Body of pancreas (tissue), 4 donors: Measurements from ENCODE around the gene RBMS3. TPM values are rescaled to one million over a fixed set of nuclear protein-coding genes. Genes with fewer than 3 reads are reported as not detected.

Experiments
- ATAC-seq: fragments of 150-250 bp; one replicate; pipeline ENCODE4 v1.9.1; 2016
- DNase-seq, 4 donors: peaks; one replicate each; pipeline ENCODE4 v3.0.0-alpha.2; 2019
- H3K27ac ChIP-seq, 4 donors: fragments of 200-600 bp; sonication (generic); 1 replicate in 3 of 4; 2 replicates in 1 of 4; pipeline versions ENCODE4 v1.5.1 to v1.6.1; 2016 to 2019; ENCODE audit warnings: mild to moderate bottlenecking in 1 of 4, mixed read lengths in 1 of 4, moderate library complexity in 1 of 4
- H3K27me3 ChIP-seq, 2 donors: fragments of 200-600 bp; sonication (generic); one replicate each; pipeline ENCODE4 v1.6.0; 2016; ENCODE audit warnings: mild to moderate bottlenecking in 1 of 2
- H3K36me3 ChIP-seq, 2 donors: fragments of 200-600 bp; sonication (generic); replicated peaks in 1 of 2; 2 replicates each; pipeline ENCODE4 v1.5.1; 2016; ENCODE audit warnings: low read depth in 2 of 2; ENCODE audit not compliant: insufficient read depth in 1 of 2
- H3K4me1 ChIP-seq: fragments of 200-600 bp; sonication (generic); one replicate; pipeline ENCODE4 v1.6.0; 2016
- H3K4me3 ChIP-seq, 2 donors: fragments of 200-600 bp; sonication (generic); 1 replicate in 1 of 2; 2 replicates in 1 of 2; pipeline ENCODE4 v1.5.1; 2016 to 2019
- H3K9me3 ChIP-seq, 3 donors: fragments of 200-600 bp; sonication (generic); 1 replicate in 2 of 3; 2 replicates in 1 of 3; pipeline ENCODE4 v1.5.1; 2016
- CTCF ChIP-seq, 7 experiments: fragments of 450-650 bp in 4 of 7; fragments of 200-600 bp in 3 of 7; sonication (generic) in 3 of 7; IDR thresholded peaks; one replicate each; pipeline ENCODE4 v1.5.1; 2016 to 2019; ENCODE audit warnings: antibody characterized with exemption in 7 of 7
- POLR2A ChIP-seq, 3 donors: fragments of 450-650 bp; IDR thresholded peaks; one replicate each; pipeline ENCODE4 v1.6.1; 2016; ENCODE audit warnings: antibody characterized with exemption in 3 of 3, mild to moderate bottlenecking in 2 of 3
- WGBS, 2 donors: methylation state at CpG; one replicate each; pipeline ENCODE4 v1.1.5; 2017; 5-methylcytosine and 5-hydroxymethylcytosine counted together
- intact Hi-C: fragments of 100-400 bp; cut with DNase I; formaldehyde crosslinking; loops from one replicate; pipeline ENCODE4 v1.15.1; 2023
- total RNA-seq, 2 donors: library from RNA; depleted of rRNA; stranded (reverse); fragments of >200 nt; gene quantifications; one replicate each; pipeline ENCODE4 v1.1.0, GENCODE V29; 2016

RBMS3 gene
- total RNA-seq, 2 donors from 2014 or later, result 17.4 to 29.7 TPM

- 88 to 89% methylated on average over 1 of the region's 1 CpG for whole genome bisulfite sequencing, 2 donors
- Histone ChIP-seq H3K4me3 (no peak overlapping the region), H3K27ac (no peak overlapping the region), H3K9me3 (no peaks in the 10 kb centered on the region), H3K27me3 (no peaks in the 10 kb centered on the region), H3K4me1 (peaks cover 19% of the 10 kb centered on the region), H3K36me3 (no peaks in the 10 kb centered on the region)
- TF ChIP-seq CTCF (IDR thresholded peaks at IDR 0.05) (no peak), POLR2A (IDR thresholded peaks at IDR 0.05) (no peak)
- intact Hi-C loops, result no loop called here
- ATAC-seq (no peak), DNase-seq (no peak)
Measured at GRCh38 chr3:29763115-29763514, 482.2 kb downstream of the RBMS3 start.

- TF ChIP-seq POLR2A (IDR thresholded peaks at IDR 0.05) (no peak), CTCF (IDR thresholded peaks at IDR 0.05) (no peak)
- H3K9me3 ChIP-seq, result no peaks in the 10 kb centered on the region
- DNase-seq (no peak), ATAC-seq (no peak)
- peaks cover 10% of the 10 kb centered on the region for H3K4me1 ChIP-seq
- H3K36me3 ChIP-seq, result no peaks in the 10 kb centered on the region
- H3K27ac ChIP-seq, result no peak overlapping the region
- H3K27me3 ChIP-seq, result no peaks in the 10 kb centered on the region
- 58% methylated on average over 3 of the region's 3 CpGs for WGBS, 2 donors
- no peak overlapping the region for H3K4me3 ChIP-seq
- intact Hi-C loops, result no loop called here
Measured at GRCh38 chr3:29764041-29764440, 483.2 kb downstream of the RBMS3 start.

DNA sequence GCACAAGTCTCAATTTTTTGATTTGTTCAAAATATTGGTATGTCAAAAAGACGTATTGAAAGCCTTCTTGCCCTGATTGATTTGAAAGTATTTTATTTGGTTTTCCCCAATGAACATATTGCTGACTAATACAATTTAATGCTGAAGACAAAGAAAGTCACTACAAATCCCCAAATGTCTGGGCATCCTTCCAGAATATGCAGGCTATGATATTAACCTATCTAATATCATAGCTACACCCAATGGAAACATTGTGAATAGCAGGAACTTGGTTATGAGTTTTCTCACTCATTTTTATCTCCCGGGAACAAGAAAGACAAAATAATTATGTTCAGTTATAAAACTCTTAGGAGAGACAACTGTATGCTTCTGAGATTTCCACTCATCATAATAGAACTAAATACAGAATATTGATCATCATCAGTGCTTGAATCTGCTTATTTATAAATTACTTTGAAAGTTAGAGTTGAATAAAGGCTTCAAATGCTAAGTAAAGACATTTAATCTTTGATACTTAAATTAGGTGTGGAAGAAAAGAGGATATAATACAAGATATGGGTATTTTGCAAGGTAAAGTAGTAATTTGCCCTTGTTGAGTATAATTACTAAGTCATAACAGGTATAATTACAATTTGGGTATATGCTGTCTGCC is 483.9 kb downstream of the RBMS3 start:
- H3K4me3 ChIP-seq, result no peak overlapping the region
- DNase-seq (peak in 3 of 4 donors; percentile 14 to 45 (median 30)), ATAC-seq (peak; percentile 55)
- intact Hi-C loops, result no loop called here
- no peaks in the 10 kb centered on the region for H3K9me3 ChIP-seq
- TF ChIP-seq POLR2A (IDR thresholded peaks at IDR 0.05) (no peak), CTCF (IDR thresholded peaks at IDR 0.05) (peak; percentile 12 to 69 (median 62))
- WGBS, 2 donors, result 12 to 20% methylated on average over 2 of the region's 2 CpGs
- no peak overlapping the region for H3K27ac ChIP-seq
- no peaks in the 10 kb centered on the region for H3K27me3 ChIP-seq
- peaks cover 3% of the 10 kb centered on the region for H3K4me1 ChIP-seq
- no peaks in the 10 kb centered on the region for H3K36me3 ChIP-seq

DNA sequence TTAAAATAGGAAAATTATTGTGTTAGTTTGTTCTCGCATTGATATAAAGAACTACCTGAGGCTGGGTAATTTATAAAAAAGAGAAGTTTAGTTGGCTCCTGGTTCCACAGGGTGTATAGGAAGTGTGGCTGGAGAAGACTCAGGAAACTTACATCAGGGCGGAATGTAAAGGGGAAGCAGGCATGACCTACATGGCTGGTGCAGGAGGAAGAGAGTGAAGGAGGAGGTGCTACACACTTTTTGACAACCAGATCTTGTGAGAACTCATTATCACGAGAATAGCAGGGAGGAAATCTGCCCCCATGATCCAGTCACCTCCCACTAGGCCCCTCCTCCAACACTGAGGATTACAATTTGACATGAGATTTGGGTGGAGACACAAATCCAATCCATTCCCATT is 490.7 kb downstream of the RBMS3 start:
- Histone ChIP-seq H3K9me3 (no peaks in the 10 kb centered on the region), H3K27me3 (no peaks in the 10 kb centered on the region), H3K27ac (no peak overlapping the region), H3K4me1 (no peaks in the 10 kb centered on the region), H3K4me3 (no peak overlapping the region), H3K36me3 (no peaks in the 10 kb centered on the region)
- WGBS, 2 donors, result 67 to 73% methylated on average over 3 of the region's 3 CpGs
- ATAC-seq, result no peak
- DNase-seq, result no peak
- no peak for TF ChIP-seq POLR2A (IDR thresholded peaks at IDR 0.05)
- no peak for TF ChIP-seq CTCF (IDR thresholded peaks at IDR 0.05)
- intact Hi-C loops, result no loop called here

DNA sequence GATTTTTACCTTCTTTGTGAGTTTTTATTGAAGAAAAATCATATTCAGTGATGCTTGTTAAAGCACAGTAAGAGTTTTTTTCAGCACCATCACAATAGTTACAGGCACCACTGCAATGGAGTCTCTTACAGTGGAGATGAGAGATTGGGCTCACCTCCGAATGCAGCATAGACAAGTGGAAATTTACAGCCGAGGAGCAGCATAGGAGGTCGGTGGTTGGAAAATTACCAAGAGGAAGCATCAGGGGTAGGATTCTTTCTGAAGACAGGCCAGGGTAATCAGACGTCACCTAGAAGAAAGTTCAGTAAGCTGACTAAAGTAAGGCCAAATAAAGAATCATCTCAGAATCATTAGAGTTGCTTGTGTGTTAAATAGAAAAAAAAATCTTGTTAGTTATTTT is 491.6 kb downstream of the RBMS3 start:
- no peak overlapping the region for H3K4me3 ChIP-seq
- no peaks in the 10 kb centered on the region for H3K27me3 ChIP-seq
- DNase-seq, result no peak
- no peak overlapping the region for H3K27ac ChIP-seq
- no peaks in the 10 kb centered on the region for H3K36me3 ChIP-seq
- no peaks in the 10 kb centered on the region for H3K9me3 ChIP-seq
- no peak for ATAC-seq
- intact Hi-C loops, result no loop called here
- H3K4me1 ChIP-seq, result no peaks in the 10 kb centered on the region
- WGBS, 2 donors, result 57 to 68% methylated on average over 4 of the region's 4 CpGs
- TF ChIP-seq POLR2A (IDR thresholded peaks at IDR 0.05) (no peak), CTCF (IDR thresholded peaks at IDR 0.05) (no peak)
